Epithelial cell of alveolus of lung (primary cell): ENCODE data around the gene TNKS2. TPM values are rescaled to one million over a fixed set of nuclear protein-coding genes. Genes with fewer than 3 reads are reported as not detected.

Source experiments
- total RNA-seq: library from RNA; depleted of rRNA; stranded (reverse); fragments of >200 nt; gene quantifications from 2 replicates; pipeline ENCODE4 v1.2.1, GENCODE V29; 2015

TNKS2 gene
- 25.9 and 33.7 TPM in 2 replicates for total RNA-seq

GRCh38 chr10:91797874-91798648 is at the start of gene TNKS2:
TNKS2 (plus strand) TSS chr10:91798426; CDS start chr10:91798691, 265 bp downstream.

GRCh38 chr10:91909117-91909677 is 111.0 kb downstream of the TNKS2 start, which contains the start of gene FGFBP3:
FGFBP3 (minus strand) TSS chr10:91909486; CDS start chr10:91908969, 517 bp downstream.

Other genes with a start within 250 kb of the TNKS2 start
- gene PPP1R3C, start 165.4 kb upstream of the TNKS2 start, total RNA-seq = 4.5 and 17.3 TPM in 2 replicates
- gene FGFBP3, start 111.1 kb downstream of the TNKS2 start, total RNA-seq = 0.52 and 2.2 TPM in 2 replicates
- gene BTAF1, start 125.3 kb downstream of the TNKS2 start, total RNA-seq = 15.5 and 26.8 TPM in 2 replicates